A549 (cell line): ENCODE data around the gene STX16.

Source experiments
- CTCF ChIP-seq: fragments of >200 bp; sonication (Bioruptor Twin); formaldehyde crosslinking; IDR thresholded peaks from 3 replicates; pipeline ENCODE4 v1.5.1; 2016
- EP300 ChIP-seq, 2 experiments: fragments of >200 bp; sonication (Bioruptor Twin); formaldehyde crosslinking; IDR thresholded peaks; 2 replicates in 1 of 2; 3 replicates in 1 of 2; pipeline ENCODE4 v1.6.1; 2016 to 2017
- JUN ChIP-seq, 2 experiments: fragments of >200 bp; sonication (Bioruptor Twin); formaldehyde crosslinking; IDR thresholded peaks; 2 replicates in 1 of 2; 3 replicates in 1 of 2; pipeline ENCODE4 v1.6.1; 2016 to 2017
- MAFK ChIP-seq: fragments of 450-650 bp; IDR thresholded peaks from 2 replicates; pipeline ENCODE4 v1.6.1; 2014; ENCODE audit not compliant: partially characterized antibody
- MYC ChIP-seq: IDR thresholded peaks from 2 replicates; pipeline ENCODE4 v1.6.1; 2012; ENCODE audit warnings: mild to moderate bottlenecking, inconsistent platforms, low read length, improper control_type of control experiment, borderline replicate concordance
- RCOR1 ChIP-seq: fragments of 150-350 bp; IDR thresholded peaks from 2 replicates; pipeline ENCODE4 v1.6.1; 2014; ENCODE audit warnings: antibody characterized with exemption, low read length, low read depth
- RFX5 ChIP-seq: fragments of 450-650 bp; IDR thresholded peaks from 2 replicates; pipeline ENCODE4 v1.7.1; 2014; ENCODE audit warnings: antibody characterized with exemption, mild to moderate bottlenecking, moderate library complexity
- ZNF302 ChIP-seq: fragments of 250-450 bp; sonication (Bioruptor Pico); IDR thresholded peaks from 2 replicates; pipeline ENCODE4 v1.9.0; 2021; ENCODE audit warnings: inconsistent platforms, mild to moderate bottlenecking, moderate library complexity
- TF ChIP-seq, protein P1 (sequence below): IDR thresholded peaks from 2 replicates; pipeline ENCODE4 v1.6.1; 2012
- TF ChIP-seq, protein P2 (sequence below): IDR thresholded peaks from 2 replicates; pipeline ENCODE4 v1.6.1; 2012

DNA sequence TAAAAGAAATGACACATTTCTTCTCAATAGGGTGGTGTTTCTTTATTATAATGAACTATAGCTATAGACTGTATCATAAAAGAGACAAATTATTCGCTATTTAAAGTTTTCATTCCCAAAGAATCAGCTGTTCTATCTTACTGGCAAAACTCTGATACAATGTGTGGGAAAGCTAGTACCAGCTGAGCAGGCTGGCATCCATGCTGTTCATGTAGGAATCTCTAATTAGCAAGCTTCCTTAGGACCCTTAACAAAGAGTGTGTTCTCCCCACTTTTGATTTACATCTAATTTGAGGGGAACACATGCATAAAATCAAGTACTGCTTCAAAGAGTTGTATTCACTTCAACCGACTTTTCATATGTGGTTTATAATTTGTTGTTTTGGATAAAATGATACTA lies 13.2 kb downstream of the STX16 start:
- TF ChIP-seq ZNF302 (no peak), CTCF (no peak), RFX5 (no peak), RCOR1 (no peak), MAFK (no peak), MYC (no peak), JUN (IDR thresholded peaks at IDR 0.05) (no peak), EP300 (IDR thresholded peaks at IDR 0.05) (no peak)
- TF ChIP-seq, protein P1, sequence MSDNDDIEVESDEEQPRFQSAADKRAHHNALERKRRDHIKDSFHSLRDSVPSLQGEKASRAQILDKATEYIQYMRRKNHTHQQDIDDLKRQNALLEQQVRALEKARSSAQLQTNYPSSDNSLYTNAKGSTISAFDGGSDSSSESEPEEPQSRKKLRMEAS = no peak
- TF ChIP-seq, protein P2, sequence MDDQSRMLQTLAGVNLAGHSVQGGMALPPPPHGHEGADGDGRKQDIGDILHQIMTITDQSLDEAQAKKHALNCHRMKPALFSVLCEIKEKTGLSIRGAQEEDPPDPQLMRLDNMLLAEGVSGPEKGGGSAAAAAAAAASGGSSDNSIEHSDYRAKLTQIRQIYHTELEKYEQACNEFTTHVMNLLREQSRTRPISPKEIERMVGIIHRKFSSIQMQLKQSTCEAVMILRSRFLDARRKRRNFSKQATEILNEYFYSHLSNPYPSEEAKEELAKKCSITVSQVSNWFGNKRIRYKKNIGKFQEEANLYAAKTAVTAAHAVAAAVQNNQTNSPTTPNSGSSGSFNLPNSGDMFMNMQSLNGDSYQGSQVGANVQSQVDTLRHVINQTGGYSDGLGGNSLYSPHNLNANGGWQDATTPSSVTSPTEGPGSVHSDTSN = no peak
